Loucy (cell line): ENCODE data around the gene CEP290.

Experiments
- EZH2phosphoT487 ChIP-seq: fragments of 200-600 bp; IDR thresholded peaks from 2 replicates; pipeline ENCODE4 v1.6.1; 2018; ENCODE audit warnings: antibody characterized with exemption, mild to moderate bottlenecking, moderate library complexity, borderline replicate concordance
- TF ChIP-seq, protein P1 (sequence below): fragments of 200-600 bp; sonication (generic); conservative IDR thresholded peaks from 2 replicates; pipeline ENCODE4 v1.5.1; 2014; ENCODE audit warnings: mild to moderate bottlenecking, antibody characterized with exemption, low read length

DNA sequence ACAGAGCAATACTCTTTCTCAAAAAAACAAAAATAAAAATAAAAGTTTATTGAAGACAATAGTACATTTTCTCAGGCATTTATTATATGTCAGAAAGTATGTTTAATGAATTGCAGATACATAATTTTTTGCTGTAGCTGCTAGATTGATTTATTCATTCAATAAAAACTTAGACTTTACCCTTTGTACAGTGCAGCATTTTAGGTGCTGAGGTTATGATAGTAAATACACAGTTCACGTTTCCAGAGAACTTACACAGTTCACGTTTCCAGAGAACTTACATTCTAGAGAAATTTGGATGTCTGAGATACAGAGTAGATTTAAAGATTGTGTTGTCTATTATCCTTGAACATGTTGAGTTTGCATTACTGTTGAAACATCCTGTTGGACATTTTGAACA lies 25.5 kb upstream of the CEP290 start:
- TF ChIP-seq, protein P1, sequence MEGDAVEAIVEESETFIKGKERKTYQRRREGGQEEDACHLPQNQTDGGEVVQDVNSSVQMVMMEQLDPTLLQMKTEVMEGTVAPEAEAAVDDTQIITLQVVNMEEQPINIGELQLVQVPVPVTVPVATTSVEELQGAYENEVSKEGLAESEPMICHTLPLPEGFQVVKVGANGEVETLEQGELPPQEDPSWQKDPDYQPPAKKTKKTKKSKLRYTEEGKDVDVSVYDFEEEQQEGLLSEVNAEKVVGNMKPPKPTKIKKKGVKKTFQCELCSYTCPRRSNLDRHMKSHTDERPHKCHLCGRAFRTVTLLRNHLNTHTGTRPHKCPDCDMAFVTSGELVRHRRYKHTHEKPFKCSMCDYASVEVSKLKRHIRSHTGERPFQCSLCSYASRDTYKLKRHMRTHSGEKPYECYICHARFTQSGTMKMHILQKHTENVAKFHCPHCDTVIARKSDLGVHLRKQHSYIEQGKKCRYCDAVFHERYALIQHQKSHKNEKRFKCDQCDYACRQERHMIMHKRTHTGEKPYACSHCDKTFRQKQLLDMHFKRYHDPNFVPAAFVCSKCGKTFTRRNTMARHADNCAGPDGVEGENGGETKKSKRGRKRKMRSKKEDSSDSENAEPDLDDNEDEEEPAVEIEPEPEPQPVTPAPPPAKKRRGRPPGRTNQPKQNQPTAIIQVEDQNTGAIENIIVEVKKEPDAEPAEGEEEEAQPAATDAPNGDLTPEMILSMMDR = no peak
- no peak for TF ChIP-seq EZH2phosphoT487
